Hepatocyte (in vitro differentiated cells): ENCODE measurements around the gene RTTN. TPM values are rescaled to one million over a fixed set of nuclear protein-coding genes. Genes with fewer than 3 reads are reported as not detected.

Experiments
- DNase-seq: peaks from one replicate; pipeline ENCODE4 v3.0.0-alpha.2; 2016; ENCODE audit warnings: low spot score
- H2AFZ ChIP-seq: fragments of 200-600 bp; sonication (generic); 2 replicates; pipeline ENCODE4 v1.6.0; 2016; ENCODE audit warnings: antibody characterized with exemption, mild to moderate bottlenecking
- H3K27ac ChIP-seq: fragments of 200-600 bp; sonication (generic); 2 replicates; pipeline ENCODE4 v1.5.1; 2016; ENCODE audit warnings: mild to moderate bottlenecking
- H3K27me3 ChIP-seq: fragments of 200-600 bp; sonication (generic); 2 replicates; pipeline ENCODE4 v1.6.1; 2016
- H3K36me3 ChIP-seq: fragments of 200-600 bp; sonication (generic); replicated peaks from 2 replicates; pipeline ENCODE4 v1.5.1; 2016; ENCODE audit warnings: low read depth; ENCODE audit not compliant: insufficient read depth
- H3K4me1 ChIP-seq: fragments of 200-600 bp; sonication (generic); 2 replicates; pipeline ENCODE4 v1.5.1; 2016; ENCODE audit warnings: mild to moderate bottlenecking, moderate library complexity; ENCODE audit not compliant: insufficient read depth
- H3K4me2 ChIP-seq: fragments of 200-600 bp; sonication (generic); 2 replicates; pipeline ENCODE4 v1.6.0; 2016
- H3K4me3 ChIP-seq: fragments of 200-600 bp; sonication (generic); 2 replicates; pipeline ENCODE4 v1.5.1; 2016; ENCODE audit warnings: mild to moderate bottlenecking
- H3K79me2 ChIP-seq: fragments of 200-600 bp; sonication (generic); 2 replicates; pipeline ENCODE4 v1.6.0; 2017; ENCODE audit warnings: mild to moderate bottlenecking
- H3K9me2 ChIP-seq: fragments of 200-600 bp; sonication (generic); replicated peaks from 2 replicates; pipeline ENCODE4 v1.6.0; 2017; ENCODE audit warnings: mild to moderate bottlenecking; ENCODE audit not compliant: insufficient read depth
- H3K9me3 ChIP-seq: fragments of 200-600 bp; sonication (generic); 2 replicates; pipeline ENCODE4 v1.5.1; 2016; ENCODE audit warnings: low read depth, mild to moderate bottlenecking
- H4K20me1 ChIP-seq: fragments of 200-600 bp; sonication (generic); 2 replicates; pipeline ENCODE4 v1.6.0; 2016; ENCODE audit warnings: mild to moderate bottlenecking; ENCODE audit not compliant: insufficient read depth, poor library complexity, severe bottlenecking
- EZH2 ChIP-seq: fragments of 200-600 bp; sonication (generic); IDR thresholded peaks from 2 replicates; pipeline ENCODE4 v1.6.1; 2016; ENCODE audit warnings: antibody characterized with exemption, mild to moderate bottlenecking, borderline replicate concordance
- EZH2phosphoT487 ChIP-seq: fragments of 200-600 bp; sonication (generic); IDR thresholded peaks from one replicate; pipeline ENCODE4 v1.6.1; 2018; ENCODE audit warnings: antibody characterized with exemption, mild to moderate bottlenecking, low read depth, moderate library complexity; ENCODE audit not compliant: unreplicated experiment, severe bottlenecking
- WGBS: methylation state at CpG from one replicate; pipeline ENCODE4 v1.1.6; 2016; ENCODE audit warnings: low lambda C conversion rate; ENCODE audit errors: missing lambda C conversion rate; 5-methylcytosine and 5-hydroxymethylcytosine counted together
- polyA plus RNA-seq: library from polyadenylated mRNA; unstranded; fragments of >200 nt; fragmentation: Nextera tagmentation; extraction: Ambion mirVana; gene quantifications from 2 replicates; pipeline ENCODE4 v1.2.1, GENCODE V29; 2016
- total RNA-seq: library from RNA; depleted of rRNA; stranded (reverse); fragments of >200 nt; gene quantifications from 2 replicates; pipeline ENCODE4 v1.2.3, GENCODE V29; 2014
- TF ChIP-seq, protein P1 (sequence below): fragments of 200-600 bp; sonication (generic); IDR thresholded peaks from 2 replicates; pipeline ENCODE4 v1.5.1; 2016; ENCODE audit warnings: antibody characterized with exemption, mild to moderate bottlenecking; ENCODE audit not compliant: poor library complexity

RTTN gene
- total and polyA plus RNA-seq, 2 experiments from 2014 or later: 2.5 to 14.0 TPM

DNA sequence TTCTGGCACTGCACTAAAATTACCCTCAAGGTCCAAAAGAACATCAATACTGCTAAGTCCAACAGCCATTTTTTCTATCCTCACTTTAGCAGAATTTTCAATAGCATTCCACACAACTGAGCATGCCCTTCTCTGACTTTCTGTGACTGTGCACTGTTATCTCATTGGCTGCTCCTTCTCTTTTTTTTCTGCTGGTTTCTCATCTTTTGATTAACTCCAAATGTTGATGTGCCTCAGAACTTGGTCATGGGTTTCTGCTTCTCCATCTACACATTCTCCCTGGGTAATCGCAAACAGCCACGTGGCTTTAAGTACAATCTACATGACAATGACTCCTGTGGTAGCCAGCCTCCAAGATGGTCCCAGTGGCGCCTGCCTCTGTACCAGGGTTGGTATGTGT, 182.9 kb downstream of the RTTN start:
- WGBS: 96% methylated on average over 3 of the region's 3 CpGs
- no peak for DNase-seq
- H3K36me3 ChIP-seq: no peaks in the 10 kb centered on the region

GRCh38 chr18:70021498-70021897, 184.0 kb downstream of the RTTN start:
- no peak overlapping the region for H2AFZ ChIP-seq
- no peak overlapping the region for H3K4me3 ChIP-seq
- no peak overlapping the region for H3K27ac ChIP-seq
- no peak for DNase-seq
- no peaks in the 10 kb centered on the region for H3K36me3 ChIP-seq
- no peaks in the 10 kb centered on the region for H3K79me2 ChIP-seq
- H3K4me2 ChIP-seq: no peak overlapping the region
- no peaks in the 10 kb centered on the region for H3K9me3 ChIP-seq
- no peaks in the 10 kb centered on the region for H3K27me3 ChIP-seq
- H3K4me1 ChIP-seq: no peaks in the 10 kb centered on the region
- no peaks in the 10 kb centered on the region for H3K9me2 ChIP-seq
- no peaks in the 10 kb centered on the region for H4K20me1 ChIP-seq
- 95% methylated on average over 1 of the region's 1 CpG for WGBS
- no peak for TF ChIP-seq EZH2phosphoT487
- no peak for TF ChIP-seq EZH2
- TF ChIP-seq, protein P1, sequence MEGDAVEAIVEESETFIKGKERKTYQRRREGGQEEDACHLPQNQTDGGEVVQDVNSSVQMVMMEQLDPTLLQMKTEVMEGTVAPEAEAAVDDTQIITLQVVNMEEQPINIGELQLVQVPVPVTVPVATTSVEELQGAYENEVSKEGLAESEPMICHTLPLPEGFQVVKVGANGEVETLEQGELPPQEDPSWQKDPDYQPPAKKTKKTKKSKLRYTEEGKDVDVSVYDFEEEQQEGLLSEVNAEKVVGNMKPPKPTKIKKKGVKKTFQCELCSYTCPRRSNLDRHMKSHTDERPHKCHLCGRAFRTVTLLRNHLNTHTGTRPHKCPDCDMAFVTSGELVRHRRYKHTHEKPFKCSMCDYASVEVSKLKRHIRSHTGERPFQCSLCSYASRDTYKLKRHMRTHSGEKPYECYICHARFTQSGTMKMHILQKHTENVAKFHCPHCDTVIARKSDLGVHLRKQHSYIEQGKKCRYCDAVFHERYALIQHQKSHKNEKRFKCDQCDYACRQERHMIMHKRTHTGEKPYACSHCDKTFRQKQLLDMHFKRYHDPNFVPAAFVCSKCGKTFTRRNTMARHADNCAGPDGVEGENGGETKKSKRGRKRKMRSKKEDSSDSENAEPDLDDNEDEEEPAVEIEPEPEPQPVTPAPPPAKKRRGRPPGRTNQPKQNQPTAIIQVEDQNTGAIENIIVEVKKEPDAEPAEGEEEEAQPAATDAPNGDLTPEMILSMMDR: no peak

More for the DNA sequence above, 182.9 kb downstream of the RTTN start:
- TF ChIP-seq EZH2 (no peak), EZH2phosphoT487 (no peak)
- TF ChIP-seq, protein P1: no peak
- Histone ChIP-seq H3K9me2 (no peaks in the 10 kb centered on the region), H3K27ac (no peak overlapping the region), H3K9me3 (no peaks in the 10 kb centered on the region), H3K4me3 (no peak overlapping the region), H3K4me2 (no peak overlapping the region), H4K20me1 (no peaks in the 10 kb centered on the region), H3K79me2 (no peaks in the 10 kb centered on the region), H3K27me3 (no peaks in the 10 kb centered on the region), H3K4me1 (no peaks in the 10 kb centered on the region), H2AFZ (no peak overlapping the region)

DNA sequence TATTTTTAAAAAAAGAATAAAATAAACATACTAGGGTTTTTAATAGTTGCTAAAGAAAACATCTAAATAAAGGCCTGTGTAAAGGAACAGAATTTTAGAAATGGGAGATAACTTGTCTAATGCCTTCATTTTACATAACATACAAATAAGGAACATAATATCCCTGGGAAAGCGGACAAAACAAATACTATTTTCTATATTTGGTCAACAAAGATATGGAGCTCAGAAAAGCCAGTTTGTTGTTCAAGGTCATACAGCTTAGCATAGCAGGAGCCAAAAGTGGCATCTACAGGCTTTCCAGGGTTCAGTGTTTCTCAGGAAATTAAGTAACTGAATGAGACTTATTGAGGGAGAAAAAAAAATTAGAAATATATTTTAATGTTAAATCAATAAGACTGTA, 184.4 kb downstream of the RTTN start:
- DNase-seq: no peak
- H3K4me2 ChIP-seq: no peak overlapping the region
- H3K79me2 ChIP-seq: no peaks in the 10 kb centered on the region
- no peaks in the 10 kb centered on the region for H3K27me3 ChIP-seq
- H3K9me2 ChIP-seq: no peaks in the 10 kb centered on the region
- no peak overlapping the region for H3K4me3 ChIP-seq
- H3K36me3 ChIP-seq: no peaks in the 10 kb centered on the region
- no peak overlapping the region for H3K27ac ChIP-seq
- 88% methylated on average over 1 of the region's 1 CpG for WGBS
- no peaks in the 10 kb centered on the region for H4K20me1 ChIP-seq
- H3K9me3 ChIP-seq: no peaks in the 10 kb centered on the region
- TF ChIP-seq, protein P1: no peak
- no peak for TF ChIP-seq EZH2
- TF ChIP-seq EZH2phosphoT487: no peak
- H2AFZ ChIP-seq: no peak overlapping the region
- no peaks in the 10 kb centered on the region for H3K4me1 ChIP-seq

GRCh38 chr18:70019991-70020390, 185.5 kb downstream of the RTTN start:
- H2AFZ ChIP-seq: no peak overlapping the region
- no peaks in the 10 kb centered on the region for H3K27me3 ChIP-seq
- H3K4me1 ChIP-seq: no peaks in the 10 kb centered on the region
- H3K79me2 ChIP-seq: no peaks in the 10 kb centered on the region
- DNase-seq: no peak
- H3K4me3 ChIP-seq: no peak overlapping the region
- H3K36me3 ChIP-seq: no peaks in the 10 kb centered on the region
- no peak overlapping the region for H3K4me2 ChIP-seq
- H3K9me3 ChIP-seq: no peaks in the 10 kb centered on the region
- no peak overlapping the region for H3K27ac ChIP-seq
- whole genome bisulfite sequencing: 78% methylated on average over 2 of the region's 2 CpGs
- TF ChIP-seq EZH2: no peak
- TF ChIP-seq EZH2phosphoT487: no peak
- TF ChIP-seq, protein P1: no peak
- no peaks in the 10 kb centered on the region for H3K9me2 ChIP-seq
- H4K20me1 ChIP-seq: no peaks in the 10 kb centered on the region
